AG04449 (cell line): ENCODE data around the gene FAM167B.
A peak's percentile ranks its signal among the peaks of the same experiment; 100 is the strongest.

Source experiments
- CTCF ChIA-PET: fragments of 350-600 bp; formaldehyde crosslinking; extraction: SDS; loops from one replicate; lab custom pipeline; 2021; ENCODE audit warnings: antibody characterized with exemption; lab: Yijun Ruan, JAX
- POLR2A ChIA-PET: fragments of 400-600, 350-600 bp; formaldehyde crosslinking; extraction: SDS; loops from one replicate; lab custom pipeline; 2020; ENCODE audit warnings: antibody characterized with exemption, inconsistent platforms; lab: Yijun Ruan, JAX
- DNase-seq: peaks from one replicate; pipeline ENCODE4 v3.0.0-alpha.2; 2010; ENCODE audit warnings: low read depth, low spot score
- H3K4me3 ChIP-seq: 2 replicates; pipeline ENCODE4 v1.5.1; 2011; ENCODE audit warnings: low read depth, mild to moderate bottlenecking, control low read depth, low read length
- TF ChIP-seq, protein P1 (sequence below): IDR thresholded peaks from one replicate; pipeline ENCODE4 v1.5.1; 2011; ENCODE audit warnings: mild to moderate bottlenecking, moderate library complexity, low read length, control low read depth, inconsistent platforms; ENCODE audit not compliant: insufficient read depth; ENCODE audit errors: missing control alignments

The FAM167B gene

GRCh38 chr1:32246888-32247273 lies at the start of gene FAM167B:
Gene FAM167B (plus strand): TSS chr1:32247222. CDS start chr1:32247422, 200 bp downstream.
- TF ChIP-seq, protein P1, sequence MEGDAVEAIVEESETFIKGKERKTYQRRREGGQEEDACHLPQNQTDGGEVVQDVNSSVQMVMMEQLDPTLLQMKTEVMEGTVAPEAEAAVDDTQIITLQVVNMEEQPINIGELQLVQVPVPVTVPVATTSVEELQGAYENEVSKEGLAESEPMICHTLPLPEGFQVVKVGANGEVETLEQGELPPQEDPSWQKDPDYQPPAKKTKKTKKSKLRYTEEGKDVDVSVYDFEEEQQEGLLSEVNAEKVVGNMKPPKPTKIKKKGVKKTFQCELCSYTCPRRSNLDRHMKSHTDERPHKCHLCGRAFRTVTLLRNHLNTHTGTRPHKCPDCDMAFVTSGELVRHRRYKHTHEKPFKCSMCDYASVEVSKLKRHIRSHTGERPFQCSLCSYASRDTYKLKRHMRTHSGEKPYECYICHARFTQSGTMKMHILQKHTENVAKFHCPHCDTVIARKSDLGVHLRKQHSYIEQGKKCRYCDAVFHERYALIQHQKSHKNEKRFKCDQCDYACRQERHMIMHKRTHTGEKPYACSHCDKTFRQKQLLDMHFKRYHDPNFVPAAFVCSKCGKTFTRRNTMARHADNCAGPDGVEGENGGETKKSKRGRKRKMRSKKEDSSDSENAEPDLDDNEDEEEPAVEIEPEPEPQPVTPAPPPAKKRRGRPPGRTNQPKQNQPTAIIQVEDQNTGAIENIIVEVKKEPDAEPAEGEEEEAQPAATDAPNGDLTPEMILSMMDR, result no peak
- POLR2A ChIA-PET, result interaction anchor here (0.7 to 1.7 kb wide), 4 partner anchors 11 to 254 kb away, joined by 4 to 6 read pairs (median 4); partner anchors contain the start of gene MARCKSL1
- no peak within 1 kb of the TSS for H3K4me3 ChIP-seq
- CTCF ChIA-PET, result interaction anchor here (0.8 to 3.8 kb wide), 10 partner anchors 10 to 58 kb away, joined by 3 to 39 read pairs (median 8); no protein-coding TSS in a partner anchor
- peak; percentile 49 for DNase-seq

- ChIA-PET CTCF (interaction anchor here (1.1 to 2.4 kb wide), 2 partner anchors 15 to 17 kb away, joined by 3 to 12 read pairs; no protein-coding TSS in a partner anchor), POLR2A (interaction anchor here (1.0 to 3.0 kb wide), 4 partner anchors 8 to 18 kb away, joined by 3 to 11 read pairs (median 4); partner anchors contain the start of genes IQCC and TXLNA)
- H3K4me3 ChIP-seq, result no peak overlapping the region
- DNase-seq, result no peak
- TF ChIP-seq, protein P1, result no peak
These were observed 49.2 kb upstream of the FAM167B start for GRCh38 chr1:32197837-32198236.

- no peak for DNase-seq
- H3K4me3 ChIP-seq, result no peak overlapping the region
- POLR2A ChIA-PET, result interaction anchor here (1.3 to 3.0 kb wide), 3 partner anchors 12 to 19 kb away, joined by 4 to 18 read pairs (median 11); partner anchors contain the start of gene TXLNA
- CTCF ChIA-PET, result interaction anchor here (0.8 to 1.1 kb wide), 2 partner anchors 16 to 17 kb away, joined by 3 read pairs; no protein-coding TSS in a partner anchor
- TF ChIP-seq, protein P1, result no peak
These were observed 48.6 kb upstream of the FAM167B start for GRCh38 chr1:32198237-32199042.

- DNase-seq, result no peak
- POLR2A ChIA-PET, result interaction anchor here (1.5 to 2.7 kb wide), 2 partner anchors 19 to 137 kb away, joined by 7 to 18 read pairs; partner anchors contain the start of genes MARCKSL1 and TXLNA
- CTCF ChIA-PET, result interaction anchor here (0.8 kb wide), 1 partner anchor 18 kb away, joined by 3 read pairs; no protein-coding TSS in a partner anchor
These were observed 47.8 kb upstream of the FAM167B start for GRCh38 chr1:32199043-32199716.

DNA sequence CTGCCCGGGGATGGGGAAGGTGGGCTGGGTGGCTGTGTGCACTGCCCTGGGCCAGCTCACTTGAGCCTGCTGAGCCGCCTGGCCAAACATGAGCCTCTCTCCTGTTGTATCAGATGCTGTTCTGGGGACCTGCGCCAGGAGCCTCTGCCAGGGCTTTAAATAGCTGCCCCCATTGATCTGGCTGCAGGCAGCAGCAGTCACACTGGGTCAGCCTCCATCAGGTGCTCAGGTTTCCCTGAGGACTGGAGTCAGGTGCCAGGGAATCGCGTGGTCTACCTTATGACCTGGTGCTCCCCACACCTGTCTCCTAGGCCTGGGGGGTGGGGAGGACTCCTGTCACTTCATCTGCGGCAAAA lies 47.3 kb upstream of the FAM167B start:
- ChIA-PET POLR2A (interaction anchor here (0.6 to 2.7 kb wide), 5 partner anchors 20 to 136 kb away, joined by 3 to 18 read pairs (median 4); partner anchors contain the start of genes MARCKSL1, TMEM39B and TXLNA), CTCF (interaction anchor here (1.1 to 3.2 kb wide), 4 partner anchors 7 to 153 kb away, joined by 3 to 26 read pairs (median 4); no protein-coding TSS in a partner anchor)
- TF ChIP-seq, protein P1, result no peak
- no peak for DNase-seq
- peak overlapping the region; percentile 78 for H3K4me3 ChIP-seq

More at GRCh38 chr1:32199043-32199716, 47.8 kb upstream of the FAM167B start:
- no peak overlapping the region for H3K4me3 ChIP-seq
- TF ChIP-seq, protein P1, result no peak
